RCC 7860 (cell line): ENCODE data around the gene ETNK1.
A peak's percentile ranks its signal among the peaks of the same experiment; 100 is the strongest.
"Not testable (repeated sequence)": the region's sequence is repeated elsewhere in the genome, so short reads cannot be mapped to it uniquely, and the experiment has no call there.

Source experiments
- DNase-seq: peaks from one replicate; pipeline ENCODE4 v3.0.0-alpha.2; 2015; ENCODE audit warnings: low spot score
- FAIRE-seq: peaks from 2 replicates; lab custom pipeline; 2012; peaks lifted over from hg19 to GRCh38; lab: Jason Lieb, UNC

The ETNK1 gene, protein sequence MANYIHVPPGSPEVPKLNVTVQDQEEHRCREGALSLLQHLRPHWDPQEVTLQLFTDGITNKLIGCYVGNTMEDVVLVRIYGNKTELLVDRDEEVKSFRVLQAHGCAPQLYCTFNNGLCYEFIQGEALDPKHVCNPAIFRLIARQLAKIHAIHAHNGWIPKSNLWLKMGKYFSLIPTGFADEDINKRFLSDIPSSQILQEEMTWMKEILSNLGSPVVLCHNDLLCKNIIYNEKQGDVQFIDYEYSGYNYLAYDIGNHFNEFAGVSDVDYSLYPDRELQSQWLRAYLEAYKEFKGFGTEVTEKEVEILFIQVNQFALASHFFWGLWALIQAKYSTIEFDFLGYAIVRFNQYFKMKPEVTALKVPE

DNA sequence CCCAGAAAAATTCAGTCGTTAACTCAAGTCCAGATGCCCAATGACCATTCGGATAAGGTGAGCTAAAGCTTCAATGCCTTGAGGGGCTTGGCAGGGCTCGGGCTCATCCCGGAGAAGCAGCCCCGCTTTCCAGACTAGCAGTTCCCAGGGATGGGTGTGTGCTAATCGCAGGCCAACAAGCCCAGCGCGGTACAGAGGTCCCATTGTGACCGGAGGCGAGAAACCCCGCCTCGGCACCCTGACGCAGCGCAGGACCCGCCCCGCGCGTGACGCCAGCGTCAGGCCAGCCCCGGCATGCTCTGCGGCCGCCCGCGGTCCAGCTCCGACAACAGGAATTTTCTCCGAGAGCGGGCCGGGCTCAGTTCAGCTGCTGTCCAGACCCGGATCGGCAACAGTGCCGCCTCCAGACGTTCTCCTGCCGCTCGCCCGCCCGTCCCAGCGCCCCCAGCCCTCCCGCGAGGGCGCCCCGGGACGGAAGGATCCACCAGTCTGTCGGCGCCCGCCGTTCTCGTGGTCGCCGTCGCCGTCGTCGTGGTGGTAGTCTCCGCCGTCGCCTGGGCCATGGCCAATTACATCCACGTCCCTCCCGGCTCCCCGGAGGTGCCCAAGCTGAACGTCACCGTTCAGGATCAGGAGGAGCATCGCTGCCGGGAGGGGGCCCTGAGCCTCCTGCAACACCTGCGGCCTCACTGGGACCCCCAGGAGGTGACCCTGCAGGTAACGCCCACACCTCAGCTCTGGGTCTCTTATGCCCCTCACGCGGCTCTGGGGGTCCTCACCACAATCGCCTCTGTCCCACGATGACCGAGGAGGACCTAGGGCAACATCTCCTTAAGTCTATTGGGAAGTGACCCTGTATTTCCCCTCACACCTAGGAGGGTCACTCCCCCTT is at the start of gene ETNK1:
Gene ETNK1 (plus strand): TSS at position 302 of the 892 bp plus-strand sequence. CDS start 260 bp downstream, at position 562.
- FAIRE-seq (no peak), DNase-seq (peak; percentile 70)

DNA sequence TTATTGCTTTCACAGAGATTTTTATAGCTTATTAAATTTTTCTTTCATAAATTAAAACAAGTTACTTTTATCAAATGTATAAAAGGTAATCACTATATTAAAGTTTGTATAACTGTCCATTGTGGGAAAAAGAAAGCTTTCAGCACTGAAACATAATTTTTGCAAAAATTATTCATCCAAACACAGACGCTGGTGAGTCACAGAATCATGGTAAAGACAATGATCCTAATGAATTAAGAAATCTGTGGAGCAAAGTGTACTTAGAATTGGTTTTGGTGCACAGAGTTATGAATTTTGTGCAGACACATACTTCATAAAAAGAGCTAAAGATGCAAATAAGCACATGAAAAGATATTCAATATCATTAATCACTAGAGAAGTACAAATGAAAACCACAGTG is 48.9 kb upstream of the ETNK1 start:
- no peak for DNase-seq
- no peak for FAIRE-seq

DNA sequence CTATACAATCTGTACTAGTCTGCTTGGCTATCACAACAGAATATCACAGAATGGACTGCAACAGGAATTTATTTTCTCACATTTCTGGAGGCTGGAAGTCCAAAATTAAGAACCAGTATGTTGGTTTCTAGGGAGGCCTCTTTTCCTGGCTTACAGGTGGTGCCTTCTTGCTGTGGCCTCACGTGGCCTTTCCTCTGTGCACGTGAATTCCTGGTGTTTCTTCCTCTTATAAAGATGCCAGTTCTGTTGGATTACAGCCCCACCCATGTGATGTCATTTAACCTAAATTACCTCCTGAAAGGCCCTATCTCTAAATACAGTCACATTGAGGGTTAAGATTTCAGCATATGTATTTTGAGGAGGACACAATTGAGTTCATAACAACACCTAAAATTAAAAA is 48.5 kb upstream of the ETNK1 start:
- no peak for FAIRE-seq
- DNase-seq = no peak

DNA sequence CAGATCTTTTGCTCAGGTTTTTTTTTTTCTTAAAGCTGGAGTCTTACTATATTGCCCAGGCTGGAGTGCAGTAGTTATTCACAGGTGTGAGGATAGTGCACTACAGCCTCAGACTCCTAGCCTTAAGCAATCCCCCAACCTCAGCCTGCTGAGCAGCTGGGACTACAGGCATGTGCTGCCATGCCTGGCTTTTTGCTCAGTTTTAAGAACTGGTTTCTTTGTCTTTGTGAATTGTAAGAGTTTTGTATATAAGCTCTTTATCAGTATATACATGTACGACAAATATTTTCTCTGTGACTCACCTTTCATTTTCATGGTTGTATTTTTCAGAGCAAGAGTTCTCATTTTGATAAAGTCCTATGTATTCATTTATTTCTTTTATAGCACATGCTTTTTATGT is 47.3 kb upstream of the ETNK1 start:
- no peak for DNase-seq
- FAIRE-seq = no peak

DNA sequence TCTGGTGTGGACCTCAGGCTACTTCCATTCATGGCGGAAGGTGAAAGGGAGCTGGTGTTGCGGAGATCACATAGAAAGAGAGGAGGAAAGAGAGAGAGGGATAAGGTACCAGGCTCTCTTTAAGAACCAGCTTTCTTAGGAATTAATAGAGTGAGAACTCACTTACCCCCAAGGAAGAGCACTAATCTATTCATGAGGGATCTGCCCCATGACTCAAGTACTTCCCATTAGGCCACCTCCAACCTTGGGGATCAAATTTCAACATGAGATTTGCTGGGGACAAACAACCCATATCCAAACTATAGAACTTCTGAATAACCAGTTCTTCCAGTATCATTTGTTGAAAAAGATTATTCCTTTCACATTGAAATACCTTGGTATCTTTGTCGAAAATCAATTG is 46.6 kb upstream of the ETNK1 start:
- no peak for DNase-seq
- no peak for FAIRE-seq

DNA sequence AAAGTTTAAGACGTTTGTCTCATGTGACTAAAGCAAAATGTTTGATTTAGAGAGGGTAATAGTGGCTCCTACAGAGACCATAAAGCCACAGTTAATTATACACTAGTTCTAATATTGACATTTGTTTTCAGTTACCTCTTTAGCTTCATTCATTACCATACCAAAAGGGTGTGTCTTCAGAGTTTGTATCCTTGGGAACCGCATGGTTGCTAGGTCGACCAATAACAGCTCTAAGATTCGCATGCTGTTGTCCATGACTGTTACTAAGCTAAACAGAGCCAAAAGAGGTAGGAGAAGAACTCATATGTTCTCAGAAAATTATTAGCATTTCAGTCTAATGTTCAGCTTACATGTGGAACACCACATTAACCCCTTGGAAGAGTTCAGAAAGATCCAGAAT is 36.2 kb upstream of the ETNK1 start:
- no peak for DNase-seq
- no peak for FAIRE-seq

DNA sequence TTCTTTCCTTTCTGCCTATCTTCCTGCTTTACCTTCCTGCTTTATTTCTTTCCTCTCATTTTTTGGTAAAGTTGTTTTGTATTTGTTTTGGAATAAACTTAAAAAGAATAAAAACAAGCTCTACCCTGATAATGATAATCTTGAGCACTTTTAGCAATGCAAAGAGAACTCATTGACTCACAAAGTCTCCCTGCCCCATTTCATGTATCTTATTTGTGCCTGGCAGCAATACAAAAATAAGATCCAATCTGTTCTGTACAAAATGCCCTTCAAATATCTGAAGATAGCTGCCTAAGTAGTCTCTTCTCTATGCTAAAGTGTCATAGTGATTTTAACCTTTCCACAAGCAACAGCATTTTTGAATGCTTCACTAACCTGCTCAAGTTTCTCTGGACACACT is 31.1 kb upstream of the ETNK1 start:
- no peak for FAIRE-seq

DNA sequence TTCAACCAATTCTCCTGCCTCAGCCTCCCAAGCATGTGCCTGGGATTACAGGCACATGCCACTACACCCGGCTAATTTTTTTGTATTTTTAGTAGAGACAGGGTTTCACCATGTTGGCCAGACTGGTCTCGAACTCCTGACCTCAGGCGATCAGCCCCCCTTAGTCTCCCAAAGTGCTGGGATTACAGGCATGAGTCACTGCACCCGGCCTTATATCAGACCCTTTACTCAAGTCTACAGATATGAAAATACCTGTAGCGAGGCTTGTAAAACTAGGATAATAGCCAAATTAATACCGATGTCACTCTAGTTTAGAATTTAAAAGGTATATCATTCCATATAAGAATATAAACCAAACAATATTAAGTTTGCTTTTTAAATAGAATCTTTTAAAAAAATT is 27.4 kb upstream of the ETNK1 start:
- FAIRE-seq, DNase-seq: not testable (repeated sequence)

More for the DNA sequence above, 31.1 kb upstream of the ETNK1 start:
- no peak for DNase-seq

DNA sequence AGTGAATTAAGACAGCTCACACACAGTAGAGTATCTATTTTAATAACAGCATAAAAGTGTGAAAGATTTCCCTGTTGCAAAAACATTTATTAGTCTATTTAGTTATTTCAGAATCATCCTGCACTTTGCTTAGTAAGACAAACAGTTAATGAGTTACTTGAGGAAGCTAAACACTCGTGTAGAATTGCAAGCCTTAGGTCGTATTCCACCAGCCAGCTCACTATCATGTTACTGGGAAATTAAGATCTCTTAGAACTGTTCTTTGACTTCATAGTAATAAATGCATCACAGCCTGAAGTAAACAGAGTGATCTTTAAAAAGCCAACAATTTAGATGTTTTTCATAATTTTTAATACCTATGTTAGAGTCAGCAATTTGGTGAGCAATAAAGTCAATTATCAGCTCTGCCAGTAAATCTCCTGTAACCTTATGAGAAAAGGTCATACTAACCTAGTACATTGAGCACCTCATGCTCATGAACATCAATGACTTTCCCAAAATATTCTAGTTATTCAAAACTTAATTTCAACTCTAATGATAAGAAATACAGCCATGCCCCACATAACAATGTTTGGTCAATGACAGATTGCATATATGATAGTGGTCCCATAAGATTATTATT is 26.7 kb upstream of the ETNK1 start:
- no peak for DNase-seq
- peak; percentile 66 for FAIRE-seq

DNA sequence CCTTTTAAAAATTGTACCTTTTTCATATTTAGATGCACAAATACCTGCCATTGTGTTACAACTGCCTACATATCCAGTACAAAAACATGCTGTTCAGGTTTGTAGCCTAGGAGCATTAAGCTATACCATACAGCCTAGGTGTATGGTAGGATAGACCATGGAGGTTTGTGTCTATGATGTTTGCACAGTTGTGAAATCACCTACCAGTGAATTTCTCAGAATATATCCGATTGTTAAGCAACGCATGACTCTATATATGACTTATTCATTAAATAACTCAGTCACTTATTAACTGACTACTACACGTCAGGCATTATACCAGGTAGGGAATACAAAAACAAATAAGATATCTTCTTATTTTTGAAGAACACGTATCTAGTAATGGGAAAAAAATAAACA is 26.2 kb upstream of the ETNK1 start:
- FAIRE-seq (peak; percentile 66), DNase-seq (peak; percentile 9)

DNA sequence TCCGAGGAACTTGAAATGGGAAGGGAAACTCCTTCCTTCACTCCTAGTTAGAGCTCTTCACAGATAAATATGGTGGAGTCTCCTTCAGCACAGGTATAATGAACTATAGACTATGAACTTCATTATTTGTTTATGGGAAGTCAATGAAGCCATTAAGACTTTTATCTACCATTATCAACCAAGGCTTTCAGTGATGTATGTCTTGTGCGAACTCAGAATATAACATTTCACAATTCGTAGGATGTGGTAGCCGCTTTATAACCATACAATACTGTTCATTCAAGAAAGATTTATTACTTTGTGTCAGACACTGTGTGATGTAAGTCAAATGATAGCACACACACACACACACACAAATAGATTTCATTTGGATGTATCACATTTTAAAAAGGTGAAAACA is 24.8 kb upstream of the ETNK1 start:
- no peak for FAIRE-seq
- no peak for DNase-seq

DNA sequence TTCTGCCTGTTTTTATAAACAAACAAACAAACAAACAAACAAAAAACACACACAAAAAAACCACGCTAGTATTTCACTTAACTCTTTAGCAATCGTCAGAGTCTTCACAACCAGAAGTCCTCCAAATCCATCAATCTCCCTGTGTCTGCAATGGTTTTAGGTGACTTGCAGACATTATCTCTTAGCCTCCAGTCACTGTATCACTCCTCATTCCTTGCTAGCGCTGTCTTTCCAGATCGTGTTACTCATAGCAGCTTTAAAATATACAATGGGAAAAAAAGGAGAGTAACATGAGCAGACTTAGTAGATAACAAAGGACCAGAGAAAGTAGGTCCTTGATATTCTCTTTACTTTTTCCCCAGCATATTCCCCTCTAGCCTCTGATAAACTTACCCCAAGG is 15.5 kb upstream of the ETNK1 start:
- no peak for DNase-seq

DNA sequence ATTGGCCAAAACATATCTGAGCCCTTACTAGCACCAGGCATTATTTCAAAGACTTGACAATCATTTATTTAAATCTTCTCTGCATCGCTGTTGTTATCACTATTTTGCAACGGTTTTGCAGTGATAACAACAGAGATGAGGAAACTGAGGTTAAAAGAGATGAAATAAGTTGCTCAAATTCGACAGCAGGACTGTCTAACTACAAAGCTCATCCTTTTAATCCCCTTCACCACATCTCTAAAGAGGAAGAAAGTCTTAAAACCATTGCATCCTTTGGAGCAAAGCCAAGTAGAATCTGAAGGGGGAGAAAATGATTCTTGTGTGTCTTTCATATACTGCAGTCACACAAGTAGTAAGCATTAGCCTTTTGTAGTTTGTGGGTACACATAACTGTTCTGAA is 14.8 kb upstream of the ETNK1 start:
- no peak for DNase-seq
- FAIRE-seq = no peak

More for the DNA sequence above, 15.5 kb upstream of the ETNK1 start:
- FAIRE-seq = no peak

DNA sequence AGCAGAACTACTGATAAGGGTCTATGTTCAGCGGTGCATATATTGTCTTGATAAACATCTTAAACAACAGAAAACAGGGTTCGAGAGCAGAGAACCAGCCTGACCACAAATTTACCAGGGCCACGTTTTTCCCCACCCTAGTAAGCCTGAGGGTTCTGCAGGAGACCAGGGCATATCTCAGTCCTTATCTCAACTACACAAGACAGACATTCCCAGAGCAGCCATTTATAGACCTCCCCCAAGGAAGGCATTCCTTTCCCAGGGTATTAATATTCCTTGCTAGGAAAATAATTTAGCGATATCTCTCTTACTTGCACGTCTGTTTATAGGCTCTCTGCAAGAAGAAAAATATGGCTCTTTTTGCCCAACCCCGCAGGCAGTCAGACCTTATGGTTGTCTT is 12.1 kb upstream of the ETNK1 start:
- DNase-seq, FAIRE-seq: not testable (repeated sequence)

DNA sequence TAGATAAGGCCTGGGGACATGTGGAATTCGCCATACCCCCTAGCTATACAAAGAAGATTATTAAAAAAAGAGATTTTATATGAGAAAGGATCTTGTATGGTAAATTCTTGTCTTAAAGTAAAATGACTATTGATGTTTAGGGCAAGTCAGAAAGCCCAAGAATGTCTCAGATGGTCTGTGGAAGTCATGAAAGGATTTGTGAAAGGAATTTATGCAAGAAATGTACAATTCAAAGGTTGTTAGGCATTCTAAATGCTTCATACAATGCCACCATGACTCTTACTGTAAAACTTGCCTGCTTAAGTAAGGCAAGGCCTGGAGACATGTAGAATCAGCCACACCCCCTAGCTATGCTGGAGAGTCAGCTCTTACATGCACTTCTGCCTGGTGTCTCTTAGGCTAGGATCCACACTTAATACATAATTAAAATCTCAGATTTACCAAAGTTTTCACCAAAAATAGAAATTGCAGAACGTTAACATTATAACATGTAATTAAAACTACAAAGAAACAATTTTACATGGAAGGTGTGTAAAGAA is 8.9 kb upstream of the ETNK1 start:
- no peak for FAIRE-seq
- DNase-seq = no peak

DNA sequence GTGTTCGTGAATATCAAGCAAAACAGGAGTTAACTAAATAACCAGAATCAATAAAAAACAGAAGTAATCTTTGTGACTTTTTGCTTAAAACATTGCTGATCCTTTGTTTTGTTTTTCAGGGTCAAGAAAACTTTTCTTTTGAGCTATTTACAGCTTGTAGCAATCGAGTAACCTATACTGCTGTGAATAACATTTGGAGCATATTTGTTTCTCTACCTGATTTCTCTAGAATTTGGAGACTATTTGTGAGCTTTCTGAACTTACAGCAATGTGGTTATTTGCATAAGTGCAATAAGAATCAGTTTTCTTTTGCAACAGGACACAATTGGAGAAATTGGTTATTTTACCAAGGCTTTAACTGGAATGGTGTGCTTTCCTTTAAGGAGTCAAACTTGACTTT is 7.3 kb upstream of the ETNK1 start:
- FAIRE-seq (no peak), DNase-seq (no peak)

DNA sequence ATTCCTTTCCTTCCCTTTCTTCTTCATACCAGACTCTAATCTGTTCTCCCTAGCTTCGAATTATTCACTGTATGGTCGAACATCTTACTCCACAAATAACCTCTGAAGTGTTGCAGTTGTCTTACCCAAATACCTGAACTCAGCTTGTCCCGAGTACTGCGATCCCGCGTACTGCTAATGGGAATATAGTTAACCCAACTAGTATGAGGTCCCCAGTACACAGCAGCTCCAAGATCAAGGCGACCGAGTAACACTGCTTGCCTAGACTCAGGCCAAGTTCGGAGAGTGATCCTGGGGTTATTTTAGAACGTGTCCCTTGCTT is 462 bp upstream of the ETNK1 start:
- no peak for FAIRE-seq
- DNase-seq = no peak

DNA sequence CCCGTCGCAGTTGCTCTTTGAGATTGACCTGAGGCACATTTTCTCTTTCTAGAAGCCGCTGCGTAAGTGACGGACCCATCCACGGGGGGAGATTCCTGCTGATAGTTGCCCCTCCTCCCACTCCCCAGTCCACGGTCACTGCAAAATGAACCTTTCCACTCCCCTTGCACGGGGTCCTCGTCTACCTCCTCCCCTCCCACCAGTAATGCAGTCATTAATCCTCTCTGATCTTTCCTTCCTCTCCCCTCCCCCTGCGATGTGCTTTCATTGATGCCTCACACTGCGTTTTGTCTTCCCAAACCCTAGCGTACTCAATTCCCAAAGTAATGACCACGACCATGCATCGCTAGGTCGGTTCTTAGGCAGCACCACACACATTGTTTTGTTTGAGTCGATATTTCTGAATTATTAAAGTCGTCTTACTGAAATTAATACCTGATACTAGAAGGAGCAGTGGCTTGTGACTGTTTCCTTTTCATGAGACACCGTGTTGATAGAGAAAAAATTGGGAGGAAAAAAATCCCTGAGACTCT is 857 bp downstream of the ETNK1 start:
- FAIRE-seq (no peak), DNase-seq (no peak)

DNA sequence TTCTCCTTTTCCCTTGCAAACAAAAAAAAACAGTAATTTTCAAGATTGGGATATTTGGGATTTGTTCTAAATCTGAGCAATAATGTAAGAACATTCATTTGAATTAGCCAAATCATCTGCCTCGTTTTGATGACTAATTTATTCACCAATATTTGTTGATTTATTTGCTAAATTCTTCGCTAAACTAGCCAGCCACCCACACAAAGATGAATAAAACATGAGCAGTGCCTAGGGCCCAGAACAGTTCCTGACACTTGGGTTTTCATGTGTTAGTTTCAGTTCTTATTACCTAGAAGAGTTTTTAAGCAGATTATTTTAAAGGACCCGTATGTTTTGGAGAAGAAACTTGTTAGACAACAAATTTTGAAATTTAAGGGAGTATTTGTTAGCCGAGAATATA is 1.4 kb downstream of the ETNK1 start:
- FAIRE-seq (no peak), DNase-seq (no peak)

DNA sequence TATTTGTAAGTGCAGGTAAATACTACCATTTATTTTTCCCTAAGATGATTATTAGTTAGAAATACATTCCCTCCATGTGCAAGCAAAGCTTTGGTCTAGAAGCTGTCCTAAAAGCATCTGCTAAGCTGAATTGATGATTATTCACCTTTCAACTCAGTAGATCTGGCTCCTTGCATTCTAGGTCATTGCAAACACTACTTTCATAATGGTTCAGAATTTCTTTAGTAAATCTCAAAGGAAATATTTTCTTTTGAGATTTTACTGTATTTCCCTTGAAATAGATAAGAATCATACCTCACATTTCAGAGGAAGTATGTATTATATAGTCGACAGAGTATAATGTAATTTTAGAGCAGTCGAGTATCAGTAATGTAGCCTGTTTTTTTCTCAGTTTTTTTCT is 2.4 kb downstream of the ETNK1 start:
- FAIRE-seq (no peak), DNase-seq (no peak)

DNA sequence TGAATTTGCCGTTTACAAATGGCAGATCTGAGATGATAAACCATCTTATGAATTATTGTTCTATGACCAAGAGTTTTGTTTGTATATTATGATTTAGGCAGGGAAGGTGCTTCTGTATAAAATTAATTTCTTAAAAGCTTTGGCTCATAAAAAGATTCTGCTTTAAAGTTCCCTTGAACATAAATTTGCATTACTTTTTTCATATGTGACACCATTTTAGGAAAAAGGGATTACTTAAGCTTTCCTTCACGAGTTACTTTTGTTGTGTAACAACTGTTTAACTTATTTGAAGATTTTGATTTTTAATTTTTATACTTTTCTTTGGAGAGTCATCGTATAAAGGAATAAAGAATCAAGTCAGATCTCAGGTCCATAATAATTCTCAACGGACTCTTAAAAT is 3.3 kb downstream of the ETNK1 start:
- no peak for DNase-seq
- no peak for FAIRE-seq
